Coronary artery (tissue), 2 donors: ENCODE results near the gene PPIP5K1.

ENCODE experiments used
- DNase-seq: peaks from one replicate; pipeline ENCODE4 v3.0.0-alpha.2; 2017; ENCODE audit warnings: low spot score
- H3K27ac ChIP-seq, 2 donors: fragments of 200-600 bp; sonication (generic); one replicate each; pipeline ENCODE4 v1.5.1; 2016 to 2019
- H3K4me3 ChIP-seq: fragments of 200-600 bp; sonication (generic); 2 replicates; pipeline ENCODE4 v1.5.1; 2016; ENCODE audit warnings: mild to moderate bottlenecking, moderate library complexity
- CTCF ChIP-seq: fragments of 200-600 bp; sonication (generic); IDR thresholded peaks from one replicate; pipeline ENCODE4 v1.5.1; 2019; ENCODE audit warnings: antibody characterized with exemption

The PPIP5K1 gene

GRCh38 chr15:43527802-43528541 is 62.0 kb downstream of the PPIP5K1 start:
- Histone ChIP-seq H3K27ac (no peak overlapping the region), H3K4me3 (no peak overlapping the region)
- DNase-seq: no peak
- TF ChIP-seq CTCF: no peak

- Histone ChIP-seq H3K27ac (no peak overlapping the region), H3K4me3 (no peak overlapping the region)
- no peak for TF ChIP-seq CTCF
- DNase-seq: no peak
Measured at GRCh38 chr15:43527016-43527801, 62.8 kb downstream of the PPIP5K1 start.

GRCh38 chr15:43526261-43526930 is 63.6 kb downstream of the PPIP5K1 start:
- H3K4me3 ChIP-seq: no peak overlapping the region
- DNase-seq: no peak
- no peak for TF ChIP-seq CTCF
- no peak overlapping the region for H3K27ac ChIP-seq

GRCh38 chr15:43525131-43525530 is 64.9 kb downstream of the PPIP5K1 start:
- H3K27ac ChIP-seq: no peak overlapping the region
- no peak for TF ChIP-seq CTCF
- no peak for DNase-seq
- no peak overlapping the region for H3K4me3 ChIP-seq

- peak; percentile 55 for DNase-seq
- H3K27ac ChIP-seq: no peak overlapping the region
- TF ChIP-seq CTCF: no peak
- H3K4me3 ChIP-seq: no peak overlapping the region
Measured at GRCh38 chr15:43524254-43524845, 65.7 kb downstream of the PPIP5K1 start.

GRCh38 chr15:43523646-43524045 is 66.4 kb downstream of the PPIP5K1 start:
- Histone ChIP-seq H3K4me3 (no peak overlapping the region), H3K27ac (no peak overlapping the region)
- no peak for DNase-seq
- TF ChIP-seq CTCF: no peak
